GM23248 (cell line): Measurements from ENCODE around the gene HIPK2.

ENCODE experiments used
- EZH2 ChIP-seq: fragments of 200-600 bp; sonication (generic); IDR thresholded peaks from 2 replicates; pipeline ENCODE4 v1.6.1; 2018; ENCODE audit warnings: antibody characterized with exemption, mild to moderate bottlenecking; ENCODE audit not compliant: insufficient read depth, poor library complexity, severe bottlenecking
- EZH2phosphoT487 ChIP-seq: fragments of 200-600 bp; sonication (generic); IDR thresholded peaks from 2 replicates; pipeline ENCODE4 v1.6.1; 2018; ENCODE audit warnings: antibody characterized with exemption, moderate library complexity, mild to moderate bottlenecking, low read depth; ENCODE audit not compliant: insufficient read depth

- TF ChIP-seq EZH2phosphoT487 (no peak), EZH2 (no peak)
These were observed 4.9 kb downstream of the HIPK2 start for GRCh38 chr7:139772873-139773272.
